ENCODE measurements around the gene NUAK1. TPM values are rescaled to one million over a fixed set of nuclear protein-coding genes. Genes with fewer than 3 reads are reported as not detected.

The NUAK1 gene
- total RNA-seq, 1 experiment from 2014 or later: 10.1 TPM

- Histone ChIP-seq H3K4me2 (ENCODE audit: insufficient read depth, insufficient read length, low read length) (no peak overlapping the region), H4K5ac (ENCODE audit: insufficient read length, low read depth, low read length) (no peak overlapping the region), H3K14ac (ENCODE audit: insufficient read depth, low read length) (no peak overlapping the region), H2BK120ac (ENCODE audit: low read depth, low read length, poor library complexity, severe bottlenecking) (no peak overlapping the region), H4K20me1 (ENCODE audit: control insufficient read depth, insufficient read depth, insufficient read length) (no peaks in the 10 kb centered on the region), H2BK12ac (ENCODE audit: insufficient read length, low read depth, low read length) (no peak overlapping the region), H2AK5ac (ENCODE audit: insufficient read length, low read length) (no peak overlapping the region), H3K79me1 (ENCODE audit: insufficient read depth, low read depth, low read length, poor library complexity, severe bottlenecking) (no peaks in the 10 kb centered on the region), H2BK15ac (ENCODE audit: low read depth, low read length) (no peak overlapping the region), H3K4ac (ENCODE audit: low read depth, low read length) (no peak overlapping the region), H2BK20ac (ENCODE audit: low read depth, low read length, poor library complexity, severe bottlenecking) (no peak overlapping the region), H3K23ac (ENCODE audit: insufficient read length, low read depth, low read length) (no peak overlapping the region), H3K18ac (ENCODE audit: insufficient read length, low read depth, low read length) (no peak overlapping the region), H3T11ph (ENCODE audit: low read length) (no peak overlapping the region), H3K27me3 (ENCODE audit: insufficient read depth, low read length) (no peaks in the 10 kb centered on the region), H3K4me1 (ENCODE audit: insufficient read depth, low read length) (peaks cover 2% of the 10 kb centered on the region; the same call in 1 of the 2 replicates), H4K8ac (replicated peaks; ENCODE audit: insufficient read length, low read depth, low read length) (no peak overlapping the region), H3K9ac (ENCODE audit: extremely low read depth, insufficient read length, low read length) (no peak overlapping the region), H3K23me2 (ENCODE audit: insufficient read length, low read depth, low read length, poor library complexity, severe bottlenecking) (no peaks in the 10 kb centered on the region), H3K9me3 (ENCODE audit: control insufficient read depth, low read depth, low read length) (no peaks in the 10 kb centered on the region), H3K56ac (ENCODE audit: insufficient read length, low read depth, low read length) (no peak overlapping the region), H2BK5ac (ENCODE audit: insufficient read length, low read length) (no peak overlapping the region), H2AFZ (ENCODE audit: low read length) (no peak overlapping the region), H3K27ac (ENCODE audit: insufficient read length, low read depth, low read length) (no peak overlapping the region), H4K91ac (ENCODE audit: insufficient read length, low read depth, low read length) (no peak overlapping the region), H3K79me2 (ENCODE audit: insufficient read depth, low read length) (no peaks in the 10 kb centered on the region)
- peaks cover 8 to 34% (median 16%) of the 10 kb centered on the region in 3 experiments; a peak in 6 of 7 replicates for H3K36me3 Mint-ChIP-seq (ENCODE audit: insufficient read depth in 1 of 3, low read depth in 3 of 3)
- no peak overlapping the region for H3K4me3 Mint-ChIP-seq
- TF ChIP-seq, protein P1, sequence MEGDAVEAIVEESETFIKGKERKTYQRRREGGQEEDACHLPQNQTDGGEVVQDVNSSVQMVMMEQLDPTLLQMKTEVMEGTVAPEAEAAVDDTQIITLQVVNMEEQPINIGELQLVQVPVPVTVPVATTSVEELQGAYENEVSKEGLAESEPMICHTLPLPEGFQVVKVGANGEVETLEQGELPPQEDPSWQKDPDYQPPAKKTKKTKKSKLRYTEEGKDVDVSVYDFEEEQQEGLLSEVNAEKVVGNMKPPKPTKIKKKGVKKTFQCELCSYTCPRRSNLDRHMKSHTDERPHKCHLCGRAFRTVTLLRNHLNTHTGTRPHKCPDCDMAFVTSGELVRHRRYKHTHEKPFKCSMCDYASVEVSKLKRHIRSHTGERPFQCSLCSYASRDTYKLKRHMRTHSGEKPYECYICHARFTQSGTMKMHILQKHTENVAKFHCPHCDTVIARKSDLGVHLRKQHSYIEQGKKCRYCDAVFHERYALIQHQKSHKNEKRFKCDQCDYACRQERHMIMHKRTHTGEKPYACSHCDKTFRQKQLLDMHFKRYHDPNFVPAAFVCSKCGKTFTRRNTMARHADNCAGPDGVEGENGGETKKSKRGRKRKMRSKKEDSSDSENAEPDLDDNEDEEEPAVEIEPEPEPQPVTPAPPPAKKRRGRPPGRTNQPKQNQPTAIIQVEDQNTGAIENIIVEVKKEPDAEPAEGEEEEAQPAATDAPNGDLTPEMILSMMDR (conservative IDR thresholded peaks at IDR 0.05): no peak
- H3K9me3 Mint-ChIP-seq: no peaks in the 10 kb centered on the region
- H3K27me3 Mint-ChIP-seq (ENCODE audit: low read depth): no peaks in the 10 kb centered on the region
- H3K27ac Mint-ChIP-seq: no peak overlapping the region; a peak in 1 of 7 replicates
- peaks cover 21 to 24% of the 10 kb centered on the region in 2 experiments for H3K4me1 Mint-ChIP-seq
- DNase-seq: peak; percentile 27
- WGBS (ENCODE audit: extremely low coverage, insufficient read length, low lambda C conversion rate): no CpG with 5 or more reads among the region's 10 CpGs
Observed at GRCh38 chr12:106078358-106079010, 60.3 kb downstream of the NUAK1 start.

Measured in H9 (cell line).